WTC11 (cell line): ENCODE data around the gene CLRN3.

Source experiments
- ATF2 ChIP-seq: sonication (generic); formaldehyde crosslinking; IDR thresholded peaks from 2 replicates; pipeline ENCODE4 v1.8.1; 2022; ENCODE audit warnings: low read depth, missing genetic modification reagents, borderline replicate concordance
- CTCF ChIP-seq: fragments of 200-600 bp; IDR thresholded peaks from 2 replicates; pipeline ENCODE4 v1.8.0; 2022; ENCODE audit warnings: antibody characterized with exemption
- ETV6 ChIP-seq: sonication (generic); formaldehyde crosslinking; IDR thresholded peaks from 2 replicates; pipeline ENCODE4 v1.8.1; 2022; ENCODE audit warnings: mild to moderate bottlenecking, missing genetic modification reagents
- FOXK1 ChIP-seq: sonication (generic); formaldehyde crosslinking; IDR thresholded peaks from 2 replicates; pipeline ENCODE4 v1.8.0; 2022; ENCODE audit warnings: mild to moderate bottlenecking, moderate library complexity, missing genetic modification reagents
- NFYB ChIP-seq: sonication (generic); formaldehyde crosslinking; conservative IDR thresholded peaks from 2 replicates; pipeline ENCODE4 v1.8.0; 2022; ENCODE audit warnings: low read depth, missing genetic modification reagents
- ZNF263 ChIP-seq: sonication (generic); formaldehyde crosslinking; IDR thresholded peaks from 2 replicates; pipeline ENCODE4 v1.8.1; 2022; ENCODE audit warnings: low read depth, mild to moderate bottlenecking, moderate library complexity, missing genetic modification reagents
- ZNF281 ChIP-seq: sonication (generic); formaldehyde crosslinking; IDR thresholded peaks from 2 replicates; pipeline ENCODE4 v1.8.0; 2023; ENCODE audit warnings: mild to moderate bottlenecking, missing genetic modification reagents

- TF ChIP-seq CTCF (no peak), ZNF263 (no peak), ETV6 (CRISPR knock-in tag) (no peak), ATF2 (CRISPR knock-in tag) (no peak), FOXK1 (CRISPR knock-in tag) (no peak), ZNF281 (CRISPR knock-in tag) (no peak), NFYB (CRISPR knock-in tag) (no peak)
These were observed 29.5 kb upstream of the CLRN3 start for GRCh38 chr10:127922206-127922605.
